Fibroblast of pulmonary artery (primary cell): ENCODE data around the gene SULT1E1.
A peak's percentile ranks its signal among the peaks of the same experiment; 100 is the strongest.

Experiments
- DNase-seq: peaks from one replicate; pipeline ENCODE4 v3.0.0-alpha.2; 2010; ENCODE audit warnings: low read depth
- H3K4me3 ChIP-seq: replicated peaks from 2 replicates; pipeline ENCODE4 v1.5.1; 2011; ENCODE audit warnings: low read depth, mild to moderate bottlenecking, control low read depth, low read length, moderate library complexity
- TF ChIP-seq, protein P1 (sequence below): IDR thresholded peaks from 2 replicates; pipeline ENCODE4 v1.5.1; 2011; ENCODE audit warnings: mild to moderate bottlenecking, control low read depth, low read length, inconsistent platforms; ENCODE audit errors: missing control alignments

SULT1E1 gene

DNA sequence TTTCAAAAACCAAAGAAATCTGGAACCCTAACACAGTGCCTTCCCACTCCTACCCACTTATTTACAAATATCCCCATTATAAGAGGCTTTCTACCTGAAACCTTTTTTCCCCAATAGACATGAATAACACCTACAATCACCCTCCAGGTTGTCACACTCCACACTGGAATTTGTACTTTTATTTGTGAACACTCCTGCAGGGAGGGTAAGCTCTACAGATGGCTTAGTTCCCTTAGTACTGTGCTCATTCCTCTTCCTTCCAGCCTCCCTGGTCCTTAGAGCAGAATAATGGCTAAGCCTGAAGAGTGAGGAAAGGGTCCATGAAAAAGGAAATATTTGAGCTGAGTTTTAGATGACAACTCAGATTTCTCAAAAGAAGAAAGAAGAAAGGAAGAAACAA is 22.2 kb upstream of the SULT1E1 start:
- TF ChIP-seq, protein P1, sequence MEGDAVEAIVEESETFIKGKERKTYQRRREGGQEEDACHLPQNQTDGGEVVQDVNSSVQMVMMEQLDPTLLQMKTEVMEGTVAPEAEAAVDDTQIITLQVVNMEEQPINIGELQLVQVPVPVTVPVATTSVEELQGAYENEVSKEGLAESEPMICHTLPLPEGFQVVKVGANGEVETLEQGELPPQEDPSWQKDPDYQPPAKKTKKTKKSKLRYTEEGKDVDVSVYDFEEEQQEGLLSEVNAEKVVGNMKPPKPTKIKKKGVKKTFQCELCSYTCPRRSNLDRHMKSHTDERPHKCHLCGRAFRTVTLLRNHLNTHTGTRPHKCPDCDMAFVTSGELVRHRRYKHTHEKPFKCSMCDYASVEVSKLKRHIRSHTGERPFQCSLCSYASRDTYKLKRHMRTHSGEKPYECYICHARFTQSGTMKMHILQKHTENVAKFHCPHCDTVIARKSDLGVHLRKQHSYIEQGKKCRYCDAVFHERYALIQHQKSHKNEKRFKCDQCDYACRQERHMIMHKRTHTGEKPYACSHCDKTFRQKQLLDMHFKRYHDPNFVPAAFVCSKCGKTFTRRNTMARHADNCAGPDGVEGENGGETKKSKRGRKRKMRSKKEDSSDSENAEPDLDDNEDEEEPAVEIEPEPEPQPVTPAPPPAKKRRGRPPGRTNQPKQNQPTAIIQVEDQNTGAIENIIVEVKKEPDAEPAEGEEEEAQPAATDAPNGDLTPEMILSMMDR: no peak
- no peak for DNase-seq
- no peak overlapping the region for H3K4me3 ChIP-seq

DNA sequence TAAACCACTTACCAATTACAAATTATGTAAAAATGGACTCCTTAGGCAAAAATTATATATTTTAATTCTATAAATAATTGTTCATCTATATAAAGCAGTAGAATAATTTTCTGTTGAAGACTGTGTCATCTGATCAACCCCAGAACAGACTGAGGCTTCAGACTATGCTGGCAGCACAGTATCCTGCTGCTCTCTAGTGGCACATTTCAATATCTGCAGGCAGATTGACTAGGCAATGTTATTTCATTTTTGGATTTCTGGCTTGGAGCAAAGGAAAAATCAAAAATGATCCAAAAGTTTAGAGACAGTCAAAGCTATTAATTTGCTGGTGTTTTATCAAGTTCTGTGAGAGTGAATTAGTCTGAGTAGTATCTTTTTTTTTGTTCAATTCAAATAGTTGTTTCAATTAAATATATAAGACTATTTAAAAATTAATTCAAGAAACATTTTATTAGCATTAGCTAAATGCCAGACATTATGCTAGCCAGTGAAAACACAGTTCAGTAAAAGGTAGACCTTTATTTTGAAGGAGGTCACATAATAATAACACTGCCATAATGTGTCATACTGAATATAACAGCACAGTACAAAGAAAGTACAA is 21.3 kb upstream of the SULT1E1 start:
- peak; percentile 82 for DNase-seq
- TF ChIP-seq, protein P1: peak; percentile 94
- no peak overlapping the region for H3K4me3 ChIP-seq

DNA sequence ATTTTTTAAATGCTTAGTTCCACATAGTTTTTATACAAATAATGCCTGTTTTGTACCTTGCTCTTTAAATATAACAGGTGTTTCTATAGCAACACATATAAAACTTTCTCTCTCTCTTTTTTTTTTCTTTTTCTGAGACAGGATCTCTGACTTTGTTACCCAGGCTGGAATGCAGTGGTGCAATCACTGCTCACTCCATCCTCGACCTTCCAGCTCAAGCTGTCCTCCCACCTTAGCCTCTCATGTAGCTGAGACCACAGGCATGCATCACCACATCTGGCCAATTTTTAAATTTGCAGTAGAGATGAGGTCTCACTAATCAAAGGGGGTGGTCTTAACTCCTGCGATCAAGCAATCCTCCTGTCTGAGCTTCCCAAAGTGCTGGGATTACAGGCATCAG is 18.3 kb upstream of the SULT1E1 start:
- H3K4me3 ChIP-seq: no peak overlapping the region
- peak; percentile 54 for DNase-seq
- TF ChIP-seq, protein P1: no peak

DNA sequence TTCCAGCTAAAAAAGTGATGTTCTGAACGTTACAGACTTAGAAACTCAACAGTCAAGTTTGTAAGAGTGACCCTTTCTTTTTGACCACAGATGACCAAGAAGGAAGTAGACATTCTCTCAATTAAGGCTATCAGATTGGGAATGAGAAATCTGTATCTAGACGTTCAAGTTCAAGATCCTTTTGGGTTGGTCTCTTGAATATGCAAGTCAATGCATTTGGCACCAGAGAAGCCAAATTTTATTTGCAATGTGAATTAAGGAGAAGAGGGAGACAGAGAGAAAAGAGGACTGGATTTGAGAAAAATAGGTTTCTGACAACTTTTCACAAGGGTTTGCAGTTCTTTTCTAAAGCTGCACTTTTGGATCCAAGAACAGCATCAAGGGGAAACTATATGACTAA is 17.5 kb upstream of the SULT1E1 start:
- no peak overlapping the region for H3K4me3 ChIP-seq
- TF ChIP-seq, protein P1: no peak
- no peak for DNase-seq

DNA sequence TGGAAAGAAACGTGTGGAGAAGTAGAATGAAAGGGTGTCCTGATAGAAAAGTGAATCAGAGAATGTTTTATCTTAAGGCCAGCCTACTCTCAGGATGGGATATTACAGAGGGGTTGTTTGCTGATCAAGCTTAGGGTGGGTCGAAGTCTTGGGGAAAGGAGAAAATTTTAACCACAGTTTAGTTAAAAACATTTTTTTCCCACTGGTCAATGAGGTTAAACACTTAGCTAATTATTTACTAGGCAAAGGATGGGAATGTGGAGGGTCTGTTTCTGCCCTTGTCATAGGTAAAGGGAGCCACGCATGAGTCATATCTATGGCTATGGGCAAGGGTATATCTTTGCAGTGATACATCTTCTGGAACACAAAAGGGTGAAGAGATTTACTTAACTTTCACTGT is 16.1 kb upstream of the SULT1E1 start:
- no peak overlapping the region for H3K4me3 ChIP-seq
- DNase-seq: no peak
- TF ChIP-seq, protein P1: no peak

DNA sequence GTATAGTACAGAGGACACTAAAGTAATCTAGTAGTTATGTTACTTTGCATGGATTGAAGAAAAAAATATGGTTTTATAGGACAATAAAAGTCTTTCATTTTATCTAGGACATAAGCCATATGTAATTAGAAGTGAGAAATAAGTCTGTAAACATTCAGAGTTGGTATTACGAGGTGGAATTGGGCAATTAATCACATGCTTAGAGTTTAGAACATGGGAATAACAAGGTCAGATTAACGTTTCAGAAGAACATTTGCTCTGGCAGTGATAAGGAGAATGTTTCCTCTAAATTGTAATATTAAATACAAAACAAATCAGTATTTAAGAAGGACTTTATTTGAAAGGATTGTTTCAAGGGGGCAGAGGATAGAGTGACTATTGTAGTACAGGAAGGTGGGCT is 15.6 kb upstream of the SULT1E1 start:
- DNase-seq: no peak
- TF ChIP-seq, protein P1: no peak

DNA sequence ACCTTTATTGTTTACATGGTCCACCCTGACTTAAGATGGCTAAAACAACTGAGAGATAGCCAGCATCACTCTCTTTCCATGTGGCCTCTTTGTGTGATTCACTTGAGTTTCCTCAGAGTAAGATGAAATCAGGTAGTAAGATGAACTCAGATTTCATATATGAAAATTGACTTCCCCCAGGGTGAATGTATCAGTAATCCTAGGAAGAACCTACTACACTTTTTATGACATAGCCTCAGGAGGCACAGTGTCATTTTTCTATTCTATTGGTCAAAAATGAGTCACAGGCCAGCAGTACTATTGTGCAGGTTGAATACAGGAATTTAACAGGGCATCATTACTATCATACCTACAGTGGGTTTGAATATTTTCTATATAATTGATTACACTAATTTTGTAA is 14.6 kb upstream of the SULT1E1 start:
- TF ChIP-seq, protein P1: no peak

More for the DNA sequence above, 15.6 kb upstream of the SULT1E1 start:
- no peak overlapping the region for H3K4me3 ChIP-seq

More for the DNA sequence above, 14.6 kb upstream of the SULT1E1 start:
- DNase-seq: no peak
- no peak overlapping the region for H3K4me3 ChIP-seq
